Right ventricle myocardium inferior (tissue), 1 donor: ENCODE measurements around the gene GDPD5. TPM values are rescaled to one million over a fixed set of nuclear protein-coding genes. Genes with fewer than 3 reads are reported as not detected.

Source experiments
- ATAC-seq: fragments of 200-7000 bp; cut with Tn5 transposase; one replicate; pipeline ENCODE4 v1.9.1; 2020; ENCODE audit warnings: mild to moderate bottlenecking, moderate library complexity
- DNase-seq: peaks from one replicate; pipeline ENCODE4 v3.0.0; 2021; ENCODE audit errors: missing footprints
- intact Hi-C: fragments of 100-400 bp; cut with DNase I; formaldehyde crosslinking; loops from one replicate; pipeline ENCODE4 v1.11.0; 2022
- total RNA-seq: library from RNA; stranded (reverse); fragmentation: NEBNext Ultra II Directional; extraction: Animal tissue kit (Norgen Biotek cat#: 25700); gene quantifications from one replicate; pipeline ENCODE4 v1.2.1, GENCODE V29; 2021
- donor health status: DM: no; HTN: yes; CAD: no; lungs with severe emphysema.

Gene GDPD5
- total RNA-seq, 1 donor from 2014 or later: 7.7 TPM

DNA sequence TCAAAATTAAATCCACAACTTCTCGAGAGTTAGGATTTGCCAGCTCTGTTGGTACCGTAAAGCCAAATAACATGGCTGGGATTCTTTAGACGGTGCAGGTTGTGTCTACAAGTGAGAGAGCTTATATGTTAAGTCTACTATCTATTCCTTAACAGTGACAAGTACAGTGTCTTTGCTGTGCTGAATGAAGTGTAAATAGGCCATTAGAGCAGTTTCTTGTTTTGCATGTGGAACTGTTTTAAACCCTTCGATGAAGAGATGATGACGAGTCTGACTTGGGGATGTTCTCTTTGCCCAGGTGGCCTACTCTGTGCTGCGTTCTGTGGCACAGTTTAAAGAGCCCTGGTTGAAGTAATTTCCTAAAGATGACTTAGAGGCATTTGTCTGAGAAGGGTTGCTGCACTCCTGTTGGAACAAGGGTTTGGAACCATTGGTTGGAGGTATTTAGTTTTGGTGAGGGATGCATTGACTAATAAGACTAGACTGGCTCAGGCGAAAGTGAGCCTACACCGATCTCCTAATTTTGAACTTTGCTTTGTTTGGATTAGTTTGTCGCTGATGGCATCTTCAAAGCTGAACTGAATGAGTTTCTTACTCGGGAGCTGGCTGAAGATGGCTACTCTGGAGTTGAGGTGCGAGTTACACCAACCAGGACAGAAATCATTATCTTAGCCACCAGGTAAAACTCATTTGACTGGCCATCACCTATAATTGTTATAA lies 125.4 kb downstream of the GDPD5 start:
- intact Hi-C loops: no loop called here
- DNase-seq (no peak), ATAC-seq (no peak)

DNA sequence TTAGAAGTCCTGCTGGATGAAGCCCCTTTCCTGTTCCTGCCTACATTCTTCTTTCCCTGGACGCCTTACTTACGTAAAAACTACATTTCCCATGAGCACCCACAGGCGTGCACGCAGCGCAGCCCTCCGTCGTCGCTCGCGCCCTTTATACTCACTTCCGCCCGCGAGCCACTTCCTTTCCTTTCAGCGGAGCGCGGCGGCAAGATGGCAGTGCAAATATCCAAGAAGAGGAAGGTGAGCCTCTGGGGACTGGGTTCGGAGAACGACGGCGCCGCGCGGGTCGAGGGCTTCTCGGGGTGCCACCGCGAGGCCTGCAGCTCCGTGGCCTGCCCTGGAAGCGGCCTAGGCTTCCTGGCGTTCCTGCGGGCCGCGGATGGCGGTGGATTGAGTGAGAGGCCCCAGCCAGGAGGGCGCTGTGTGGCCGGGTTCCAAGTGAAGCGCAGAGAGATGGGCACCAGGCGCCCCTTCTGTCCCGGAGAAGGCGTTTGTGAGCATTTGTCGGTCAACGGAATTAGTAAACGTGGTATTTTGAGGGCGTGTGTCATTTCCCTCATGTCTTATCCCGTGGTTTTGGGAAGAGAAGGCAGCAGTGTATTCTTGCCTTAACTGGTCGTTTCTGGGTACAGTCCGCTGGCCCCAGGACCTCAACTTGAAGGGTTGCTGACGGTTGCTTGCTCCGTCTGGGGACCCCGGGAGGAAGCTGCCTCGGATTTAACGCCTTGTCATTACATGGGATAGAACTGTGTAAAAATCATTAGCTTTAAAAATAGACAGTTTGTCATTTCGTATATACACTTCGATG lies 126.2 kb downstream of the GDPD5 start, which contains the start of gene RPS3:
TSS of gene RPS3 (plus strand) at position 175 of the 802 bp plus-strand sequence. CDS start at position 205, 30 bp downstream.
- intact Hi-C loops: no loop called here
- peak; percentile 98 for DNase-seq
- ATAC-seq: peak; percentile 98

DNA sequence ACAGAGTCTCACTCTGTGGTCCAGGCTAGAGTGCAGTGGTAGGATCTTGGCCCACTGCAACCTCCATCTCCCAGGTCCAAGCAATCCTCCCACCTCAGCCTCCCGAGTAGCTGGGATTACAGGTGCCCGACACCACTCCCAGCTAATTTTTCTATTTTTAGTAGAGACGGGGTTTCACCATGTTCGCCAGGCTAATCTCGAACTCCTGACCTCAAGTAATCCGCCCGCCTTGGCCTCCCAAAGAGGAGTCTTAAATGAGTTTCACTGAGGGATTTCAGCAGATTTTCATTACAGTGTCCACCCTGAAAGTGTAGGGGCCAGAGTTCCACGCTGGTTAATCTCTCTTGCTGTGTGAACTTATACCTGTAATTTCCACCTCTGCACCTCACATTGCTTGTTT lies 126.8 kb downstream of the GDPD5 start:
- ATAC-seq (no peak), DNase-seq (no peak)
- intact Hi-C loops: no loop called here

DNA sequence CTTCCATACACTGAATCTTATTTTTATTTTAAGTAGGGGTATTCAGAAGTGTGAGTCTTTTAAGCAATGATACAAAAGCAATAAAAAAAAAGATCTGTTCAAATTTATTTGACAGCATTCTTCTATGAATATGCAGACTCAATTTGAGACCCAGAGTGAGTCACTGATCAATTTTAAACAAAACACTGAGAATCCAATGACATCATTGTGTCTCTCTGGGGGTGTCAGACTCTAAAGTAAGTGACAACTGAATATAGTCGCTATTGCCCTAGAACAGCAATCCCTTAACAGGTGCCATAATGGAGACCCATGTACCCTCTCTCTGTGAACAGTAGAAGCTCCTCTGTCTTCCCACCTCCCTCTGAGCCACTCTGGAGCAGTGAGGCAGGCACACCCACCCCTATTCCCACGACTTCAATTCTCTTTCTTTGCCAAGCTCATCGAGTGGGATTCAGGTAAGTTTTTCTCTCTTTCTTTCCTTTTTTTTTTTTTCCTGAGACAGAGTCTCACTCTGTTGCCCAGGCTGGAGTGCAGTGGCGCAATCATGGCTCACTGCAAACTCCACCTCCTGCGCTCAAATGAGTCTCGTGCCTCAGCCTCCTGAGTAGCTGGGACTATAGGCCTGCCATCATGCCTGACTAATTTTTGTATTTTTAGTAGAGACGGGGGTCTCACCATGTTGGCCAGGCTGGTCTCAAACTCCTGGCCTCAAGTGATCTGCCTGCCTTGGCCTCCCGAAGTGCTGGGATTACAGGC lies 131.5 kb downstream of the GDPD5 start:
- ATAC-seq: no peak
- intact Hi-C loops: no loop called here
- no peak for DNase-seq

DNA sequence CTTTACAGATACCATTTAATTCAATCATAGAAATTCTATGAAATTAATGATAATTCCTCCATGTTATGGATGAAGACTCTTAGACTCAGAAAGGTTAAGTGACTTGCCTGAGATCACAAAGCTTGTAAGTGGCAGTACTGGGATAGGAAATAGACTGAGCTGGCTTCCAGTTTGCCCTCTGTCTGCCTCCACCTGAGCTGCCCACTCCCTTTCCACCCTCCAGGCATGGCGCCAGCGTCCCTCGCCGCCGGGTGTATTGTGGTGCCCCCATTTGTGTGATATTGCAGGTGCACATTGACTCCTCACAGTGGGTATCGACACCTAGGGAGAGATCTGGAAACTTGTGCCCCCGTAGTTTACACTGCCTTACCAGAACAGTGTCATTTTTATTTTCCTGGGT lies 135.8 kb downstream of the GDPD5 start:
- intact Hi-C loops: loop anchor here (2.0 kb wide), 1 partner anchor 143 kb away; no protein-coding TSS in a partner anchor
- DNase-seq (no peak), ATAC-seq (no peak)

DNA sequence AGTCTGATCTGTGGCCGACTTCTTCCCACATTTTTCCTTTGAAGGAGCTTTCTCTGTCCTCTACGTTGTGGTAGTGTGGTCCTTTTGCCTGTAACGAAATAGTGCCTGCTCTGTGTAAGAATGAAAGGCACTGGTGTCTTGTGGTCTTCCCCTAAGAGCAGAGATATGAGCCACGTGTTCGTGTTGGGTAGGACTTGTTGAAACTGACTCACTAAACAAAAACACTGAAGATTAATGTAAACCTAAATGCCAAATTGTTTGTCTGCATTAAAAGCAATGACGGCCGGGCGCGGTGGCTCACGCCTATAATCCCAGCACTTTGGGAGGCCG lies 136.5 kb downstream of the GDPD5 start:
- DNase-seq (no peak), ATAC-seq (no peak)
- intact Hi-C loops: loop anchor here (2.0 kb wide), 1 partner anchor 144 kb away; no protein-coding TSS in a partner anchor

DNA sequence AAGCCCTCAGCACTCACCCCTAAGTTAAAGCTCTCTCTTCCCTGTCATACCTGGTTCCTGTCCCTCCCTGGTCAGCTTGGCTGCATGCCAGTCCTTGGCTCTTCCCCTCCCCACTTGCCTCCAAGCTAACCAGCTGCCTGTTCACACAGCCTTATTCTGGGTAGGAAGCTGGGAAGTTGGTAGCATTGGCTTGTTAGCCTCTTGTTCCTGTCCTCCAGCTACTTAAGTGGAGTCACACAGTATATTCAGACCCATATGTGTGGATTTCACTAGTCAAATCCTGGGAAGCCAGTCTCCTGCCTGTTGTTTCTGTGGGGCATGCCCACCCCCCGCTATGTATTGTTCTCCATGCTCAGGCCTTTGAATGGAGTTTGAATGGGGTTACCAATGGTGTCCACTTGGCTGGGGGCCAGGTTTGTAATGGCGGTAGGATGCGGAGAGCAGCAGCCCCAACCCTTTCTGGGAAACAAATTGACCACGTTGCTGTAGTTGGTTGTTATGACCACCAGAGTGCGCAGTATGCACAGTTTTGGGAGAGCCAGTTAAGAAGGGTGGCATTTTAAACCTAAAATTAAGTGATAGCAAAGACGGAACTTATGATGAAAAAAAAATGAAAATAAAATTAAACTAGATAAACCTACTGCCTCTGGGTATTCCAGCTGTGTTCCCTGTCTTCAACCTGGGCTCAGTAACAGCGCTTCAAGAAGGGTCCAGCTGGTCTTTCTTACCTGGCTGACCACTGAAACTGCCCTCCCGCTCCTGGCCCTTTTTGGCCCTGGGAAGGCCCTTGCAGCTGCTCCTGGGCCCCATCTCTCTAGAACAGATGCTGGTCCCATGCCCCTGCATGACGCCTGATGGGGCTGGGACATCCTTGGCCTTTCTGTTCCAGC lies 137.1 kb downstream of the GDPD5 start:
- ATAC-seq (peak; percentile 70), DNase-seq (peak; percentile 75)
- intact Hi-C loops: loop anchor here (2.0 kb wide), 1 partner anchor 144 kb away; no protein-coding TSS in a partner anchor

DNA sequence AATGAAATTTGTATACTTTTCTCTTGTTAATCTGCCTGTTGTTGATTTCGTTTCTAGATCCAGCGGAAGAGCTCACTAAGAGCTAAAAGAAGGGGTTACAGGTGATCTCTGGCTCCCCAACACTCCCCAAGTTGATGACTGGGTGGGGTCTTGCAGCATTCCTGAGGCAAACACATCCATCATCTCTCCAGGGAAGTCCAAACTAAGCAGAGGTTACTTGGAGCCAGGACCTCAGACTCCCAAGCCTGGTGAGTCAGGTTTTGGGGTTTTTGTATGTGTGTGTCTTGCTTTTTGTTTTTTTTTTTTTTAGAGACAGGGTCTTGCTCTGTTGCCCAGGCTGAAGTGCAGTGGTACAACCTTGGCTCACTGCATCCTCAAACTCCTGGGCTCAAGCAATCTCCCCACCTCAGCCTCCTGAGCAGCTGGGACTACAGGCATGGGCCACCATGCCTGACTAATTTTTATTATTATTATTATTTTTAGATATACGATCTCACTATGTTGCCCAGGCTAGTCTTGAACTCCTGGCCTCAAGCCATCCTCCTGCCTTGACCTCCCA lies 137.9 kb downstream of the GDPD5 start:
- intact Hi-C loops: loop anchor here (2.0 kb wide), 1 partner anchor 145 kb away; no protein-coding TSS in a partner anchor
- ATAC-seq: no peak
- DNase-seq: no peak

DNA sequence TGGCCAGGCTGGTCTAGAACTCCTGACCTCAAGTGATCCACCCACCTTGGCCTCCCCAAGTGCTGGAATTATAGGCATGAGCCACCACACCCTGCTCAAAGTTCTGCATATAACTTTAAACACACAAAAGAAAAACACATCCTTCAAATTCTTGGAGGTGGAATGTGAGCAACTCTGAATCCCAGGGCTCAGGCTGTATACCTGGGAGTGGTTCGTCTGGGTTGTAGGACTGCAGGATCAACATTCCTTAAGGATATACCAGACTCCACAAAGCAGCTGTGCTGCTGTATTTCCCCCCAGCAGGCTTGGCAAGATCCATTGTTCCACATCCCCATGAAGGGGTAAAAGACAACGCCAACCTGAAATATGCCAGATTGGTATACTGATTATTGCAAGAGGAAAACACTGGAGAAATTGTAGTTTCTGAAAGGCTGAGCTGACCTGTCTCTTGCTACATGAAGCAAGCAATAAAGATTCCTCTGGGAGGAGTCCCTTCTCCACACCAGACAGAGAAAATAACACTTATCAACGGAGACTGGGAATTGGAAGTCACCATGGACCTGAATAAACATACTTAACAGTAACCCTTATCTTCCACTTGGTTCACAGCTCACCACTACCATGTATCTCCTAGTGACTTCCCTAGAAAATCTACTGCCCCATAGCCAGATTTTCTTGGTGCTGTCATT lies 138.7 kb downstream of the GDPD5 start:
- ATAC-seq (no peak), DNase-seq (no peak)
- intact Hi-C loops: no loop called here

Other genes with a start within 250 kb of the GDPD5 start
- gene ARRB1, start 174.3 kb downstream of the GDPD5 start, total RNA-seq: 30.3 TPM
- 972 TPM for gene RPS3, start 126.4 kb downstream of the GDPD5 start, total RNA-seq
- gene KLHL35, start 92.7 kb downstream of the GDPD5 start, total RNA-seq: 0.68 TPM
- gene SERPINH1, start 36.3 kb upstream of the GDPD5 start, total RNA-seq: 65.8 TPM
- gene MAP6, start 143.1 kb upstream of the GDPD5 start, total RNA-seq: 5.2 TPM
- 0.22 TPM for gene MOGAT2, start 191.9 kb upstream of the GDPD5 start, total RNA-seq
- gene DGAT2, start 242.8 kb upstream of the GDPD5 start, total RNA-seq: 25.5 TPM